ENCODE data around the gene GALNT16. TPM values are rescaled to one million over a fixed set of nuclear protein-coding genes. Genes with fewer than 3 reads are reported as not detected.
"Not testable (repeated sequence)": the region's sequence is repeated elsewhere in the genome, so short reads cannot be mapped to it uniquely, and the experiment has no call there.

Gene GALNT16
- total RNA-seq, 1 experiment from 2014 or later = 4.0 TPM

- Mint-ChIP-seq H3K27me3 (ENCODE audit: unreplicated experiment) (peaks cover 14% of the 10 kb centered on the region), H3K27ac (ENCODE audit: unreplicated experiment) (no peak overlapping the region), H3K4me3 (ENCODE audit: low read depth, unreplicated experiment) (no peak overlapping the region), H3K36me3 (ENCODE audit: insufficient read depth, unreplicated experiment) (no peaks in the 10 kb centered on the region), H3K4me1 (ENCODE audit: low read depth, unreplicated experiment) (no peaks in the 10 kb centered on the region), H3K9me3 (ENCODE audit: low read depth, unreplicated experiment) (no peaks in the 10 kb centered on the region)
- TF ChIP-seq CTCF (IDR thresholded peaks at IDR 0.05; ENCODE audit: unreplicated experiment) = no peak
- CTCF ChIA-PET = no interaction called here
- no TSS peak for BruUV-seq (replicated peaks)
- no peak for DNase-seq
- intact Hi-C loops (cut with micrococcal nuclease; ENCODE audit: unreplicated experiment) = no loop called here
Observed at GRCh38 chr14:69288956-69289705, 29.2 kb downstream of the GALNT16 start.

GRCh38 chr14:69289811-69290520 is 30.0 kb downstream of the GALNT16 start:
- TF ChIP-seq CTCF (IDR thresholded peaks at IDR 0.05; ENCODE audit: unreplicated experiment) = no peak
- intact Hi-C loops (cut with micrococcal nuclease; ENCODE audit: unreplicated experiment) = no loop called here
- no peaks in the 10 kb centered on the region for H3K4me1 Mint-ChIP-seq (ENCODE audit: low read depth, unreplicated experiment)
- no peaks in the 10 kb centered on the region for H3K9me3 Mint-ChIP-seq (ENCODE audit: low read depth, unreplicated experiment)
- H3K27ac Mint-ChIP-seq (ENCODE audit: unreplicated experiment) = no peak overlapping the region
- peaks cover 14% of the 10 kb centered on the region for H3K27me3 Mint-ChIP-seq (ENCODE audit: unreplicated experiment)
- DNase-seq = no peak
- no peaks in the 10 kb centered on the region for H3K36me3 Mint-ChIP-seq (ENCODE audit: insufficient read depth, unreplicated experiment)
- no TSS peak for BruUV-seq (replicated peaks)
- no peak overlapping the region for H3K4me3 Mint-ChIP-seq (ENCODE audit: low read depth, unreplicated experiment)
- CTCF ChIA-PET = no interaction called here

- H3K36me3 Mint-ChIP-seq (ENCODE audit: insufficient read depth, unreplicated experiment); H3K9me3 Mint-ChIP-seq (ENCODE audit: low read depth, unreplicated experiment); intact Hi-C loops (cut with micrococcal nuclease; ENCODE audit: unreplicated experiment); BruUV-seq (replicated peaks); H3K4me3 Mint-ChIP-seq (ENCODE audit: low read depth, unreplicated experiment); H3K27ac Mint-ChIP-seq (ENCODE audit: unreplicated experiment); H3K4me1 Mint-ChIP-seq (ENCODE audit: low read depth, unreplicated experiment); CTCF ChIA-PET; DNase-seq: not testable (repeated sequence)
- H3K27me3 Mint-ChIP-seq (ENCODE audit: unreplicated experiment) = peaks cover 14% of the 10 kb centered on the region
Observed at GRCh38 chr14:69290881-69291280, 30.9 kb downstream of the GALNT16 start.

DNA sequence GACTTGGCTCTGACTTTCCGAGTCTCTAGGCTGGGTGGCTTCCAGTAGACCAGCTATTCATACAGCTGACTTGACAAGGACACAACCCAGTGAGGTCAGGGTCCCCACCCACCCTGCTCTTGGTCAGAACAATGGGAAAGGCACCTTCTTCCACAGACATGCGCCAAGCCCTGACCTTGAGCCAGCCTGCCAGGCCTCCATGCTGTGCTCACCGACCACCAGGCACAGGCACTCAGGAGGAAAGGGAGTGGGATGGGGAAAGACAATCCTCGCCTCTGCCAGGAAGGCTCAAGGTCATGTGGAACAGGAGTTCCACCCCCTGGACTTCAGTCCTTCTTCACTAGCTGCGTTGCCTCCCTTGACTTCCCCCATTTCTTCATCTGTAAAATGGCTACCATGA is 31.4 kb downstream of the GALNT16 start:
- intact Hi-C loops (cut with micrococcal nuclease; ENCODE audit: unreplicated experiment) = no loop called here

More for the DNA sequence above, 31.4 kb downstream of the GALNT16 start:
- H3K4me1 Mint-ChIP-seq (ENCODE audit: low read depth, unreplicated experiment) = no peaks in the 10 kb centered on the region
- DNase-seq = no peak
- CTCF ChIA-PET = no interaction called here
- no peak for TF ChIP-seq CTCF (IDR thresholded peaks at IDR 0.05; ENCODE audit: unreplicated experiment)
- BruUV-seq (replicated peaks) = no TSS peak
- no peaks in the 10 kb centered on the region for H3K36me3 Mint-ChIP-seq (ENCODE audit: insufficient read depth, unreplicated experiment)
- H3K27ac Mint-ChIP-seq (ENCODE audit: unreplicated experiment) = no peak overlapping the region
- H3K4me3 Mint-ChIP-seq (ENCODE audit: low read depth, unreplicated experiment) = no peak overlapping the region
- H3K27me3 Mint-ChIP-seq (ENCODE audit: unreplicated experiment) = peaks cover 14% of the 10 kb centered on the region
- no peaks in the 10 kb centered on the region for H3K9me3 Mint-ChIP-seq (ENCODE audit: low read depth, unreplicated experiment)

Data from Calu3 (cell line).